Measurements from ENCODE around the gene GCG.

Gene GCG

DNA sequence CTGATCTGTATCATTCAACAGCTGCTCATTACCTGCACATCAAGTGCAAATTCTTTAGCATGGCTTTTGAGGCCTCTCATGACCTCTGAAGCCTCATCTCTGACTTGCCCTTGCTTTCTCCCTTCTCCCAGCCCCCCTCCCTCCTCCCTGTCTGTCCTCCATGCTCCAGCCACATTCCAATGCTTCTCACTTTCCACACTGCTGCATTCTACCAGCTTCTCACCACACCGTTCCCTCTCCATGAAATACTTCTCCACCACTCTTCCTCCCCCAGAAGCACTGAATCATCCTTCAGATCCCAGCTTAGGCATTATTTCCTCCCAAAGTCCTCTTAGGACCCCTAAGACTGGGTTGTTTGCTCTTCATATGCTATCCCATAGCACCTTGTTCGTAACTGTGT lies 26.9 kb downstream of the GCG start:
- ChIA-PET CTCF (interaction anchor here (0.7 to 3.3 kb wide), 25 partner anchors 8 to 538 kb away, joined by 3 to 39 read pairs (median 4); partner anchors contain the start of gene DPP4), POLR2A (no interaction called here)
- TF ChIP-seq, protein P1, sequence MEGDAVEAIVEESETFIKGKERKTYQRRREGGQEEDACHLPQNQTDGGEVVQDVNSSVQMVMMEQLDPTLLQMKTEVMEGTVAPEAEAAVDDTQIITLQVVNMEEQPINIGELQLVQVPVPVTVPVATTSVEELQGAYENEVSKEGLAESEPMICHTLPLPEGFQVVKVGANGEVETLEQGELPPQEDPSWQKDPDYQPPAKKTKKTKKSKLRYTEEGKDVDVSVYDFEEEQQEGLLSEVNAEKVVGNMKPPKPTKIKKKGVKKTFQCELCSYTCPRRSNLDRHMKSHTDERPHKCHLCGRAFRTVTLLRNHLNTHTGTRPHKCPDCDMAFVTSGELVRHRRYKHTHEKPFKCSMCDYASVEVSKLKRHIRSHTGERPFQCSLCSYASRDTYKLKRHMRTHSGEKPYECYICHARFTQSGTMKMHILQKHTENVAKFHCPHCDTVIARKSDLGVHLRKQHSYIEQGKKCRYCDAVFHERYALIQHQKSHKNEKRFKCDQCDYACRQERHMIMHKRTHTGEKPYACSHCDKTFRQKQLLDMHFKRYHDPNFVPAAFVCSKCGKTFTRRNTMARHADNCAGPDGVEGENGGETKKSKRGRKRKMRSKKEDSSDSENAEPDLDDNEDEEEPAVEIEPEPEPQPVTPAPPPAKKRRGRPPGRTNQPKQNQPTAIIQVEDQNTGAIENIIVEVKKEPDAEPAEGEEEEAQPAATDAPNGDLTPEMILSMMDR (IDR thresholded peaks at IDR 0.05; ENCODE audit: control extremely low read depth, extremely low read depth, low read depth, missing control alignments) = no peak
- DNase-seq (ENCODE audit: extremely low spot score) = no peak

DNA sequence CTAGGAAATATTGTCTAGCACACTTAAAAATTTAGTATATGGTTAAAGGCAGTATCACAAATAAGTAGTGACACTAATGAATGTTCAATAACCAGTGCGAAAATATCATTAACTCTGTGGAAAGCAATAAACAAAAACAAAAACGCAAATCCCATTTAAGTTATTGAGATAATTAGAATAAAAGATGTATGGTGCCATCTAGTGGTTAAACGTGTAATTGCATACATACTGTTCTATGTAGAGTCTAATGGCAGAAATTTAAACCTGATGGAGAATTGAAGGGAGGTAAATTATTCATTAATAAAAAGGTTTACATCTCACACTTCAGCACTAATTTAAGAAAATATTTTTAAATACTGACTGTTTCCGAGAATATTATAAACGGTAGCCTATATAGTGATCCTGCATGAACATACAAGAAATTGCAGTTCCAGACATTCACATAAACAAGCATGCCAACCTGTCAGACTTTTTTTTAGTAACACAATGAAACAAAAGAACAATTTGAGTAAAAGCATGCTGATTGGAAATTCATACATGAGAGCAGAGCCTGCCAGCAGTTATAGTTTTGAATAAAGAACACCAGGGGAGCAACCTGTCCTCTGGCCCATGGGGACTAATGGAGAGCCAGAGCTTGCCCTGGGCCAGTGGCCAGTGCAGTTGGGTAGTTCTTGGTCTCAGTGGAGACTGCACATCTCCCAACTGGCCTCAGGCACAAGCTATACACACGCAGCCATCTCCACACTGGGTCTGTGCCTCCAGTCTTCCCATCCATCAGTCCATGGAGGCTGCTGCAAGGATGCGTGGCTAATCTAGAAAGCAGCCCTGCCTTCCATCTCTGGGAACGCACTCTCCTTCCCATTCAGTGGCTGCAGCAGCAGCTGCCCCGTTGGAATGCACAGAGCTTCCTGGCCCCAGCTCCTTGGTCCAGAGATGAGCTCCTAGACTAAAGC lies 28.0 kb downstream of the GCG start:
- TF ChIP-seq, protein P1 (IDR thresholded peaks at IDR 0.05; ENCODE audit: control extremely low read depth, extremely low read depth, low read depth, missing control alignments) = peak; percentile 72
- POLR2A ChIA-PET = no interaction called here
- CTCF ChIA-PET = interaction anchor here (0.7 to 3.3 kb wide), 23 partner anchors 9 to 537 kb away, joined by 3 to 39 read pairs (median 4); partner anchors contain the start of gene DPP4
- peak; percentile 47 for DNase-seq (ENCODE audit: extremely low spot score)

DNA sequence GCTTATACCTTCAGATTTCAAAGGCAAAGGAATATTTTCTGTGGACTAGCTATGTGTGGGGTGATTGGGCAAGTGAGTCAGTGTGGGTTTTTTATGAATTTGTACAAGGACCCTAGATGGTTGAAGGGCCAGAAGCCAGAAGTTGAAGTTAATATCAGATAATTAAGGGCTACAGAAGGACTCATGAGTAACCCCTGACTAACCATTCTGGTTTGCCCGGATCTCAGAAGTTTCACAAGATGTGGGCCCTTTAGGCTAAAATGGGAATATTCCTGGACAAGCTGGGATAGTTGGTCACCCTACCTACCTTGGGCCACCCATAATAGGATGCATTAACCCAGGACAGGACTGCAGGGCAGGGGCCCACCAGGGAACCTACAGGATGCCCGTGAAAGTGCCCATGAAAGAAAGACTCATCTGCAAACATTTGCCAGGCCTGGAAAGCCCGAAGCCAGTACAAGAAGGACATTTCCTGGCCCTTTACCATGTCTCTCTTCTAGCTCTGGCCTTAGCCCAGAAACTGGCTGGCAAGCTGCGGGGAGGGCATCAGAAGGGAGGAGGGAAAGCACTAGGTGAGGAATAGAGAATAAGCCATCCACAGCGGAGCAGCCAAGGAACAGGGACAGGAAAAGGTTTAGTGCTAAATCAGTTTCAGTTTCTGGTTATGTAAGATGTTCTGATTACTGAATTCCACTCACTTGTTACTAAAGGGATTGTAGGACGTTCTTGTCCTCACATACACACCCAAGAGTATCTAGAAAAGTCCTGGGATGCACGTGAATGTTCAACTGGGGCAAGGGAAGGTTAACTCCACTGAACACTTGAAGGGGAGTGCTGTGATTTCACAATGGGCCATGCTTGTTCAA lies 33.6 kb downstream of the GCG start:
- ChIA-PET POLR2A (no interaction called here), CTCF (interaction anchor here (0.8 to 2.5 kb wide), 6 partner anchors 9 to 531 kb away, joined by 3 to 7 read pairs (median 4); no protein-coding TSS in a partner anchor)
- TF ChIP-seq, protein P1 (IDR thresholded peaks at IDR 0.05; ENCODE audit: control extremely low read depth, extremely low read depth, low read depth, missing control alignments) = no peak
- DNase-seq (ENCODE audit: extremely low spot score) = no peak

DNA sequence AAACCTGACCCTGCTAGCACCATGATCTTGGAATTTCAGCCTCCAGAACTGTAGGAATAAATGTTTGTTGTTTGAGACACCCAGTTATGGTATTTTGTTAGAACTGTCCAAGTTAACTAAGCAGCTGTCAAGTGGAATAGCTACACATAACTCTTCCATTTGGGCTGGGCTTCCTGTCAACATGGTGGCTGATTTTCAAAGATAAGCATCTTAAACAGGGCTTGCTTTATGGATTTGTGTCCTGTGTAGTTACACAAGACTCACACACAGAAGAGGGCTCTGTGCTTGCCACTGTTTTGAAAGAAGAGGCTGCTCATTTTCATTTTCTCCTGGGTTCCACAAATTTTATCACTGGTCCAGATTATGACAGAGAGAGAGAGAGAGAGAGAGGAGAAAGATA lies 35.7 kb downstream of the GCG start:
- no peak for DNase-seq (ENCODE audit: extremely low spot score)
- CTCF ChIA-PET = interaction anchor here (1.1 to 1.6 kb wide), 3 partner anchors 9 to 37 kb away, joined by 3 to 9 read pairs (median 4); no protein-coding TSS in a partner anchor
- TF ChIP-seq, protein P1 (IDR thresholded peaks at IDR 0.05; ENCODE audit: control extremely low read depth, extremely low read depth, low read depth, missing control alignments) = no peak
- POLR2A ChIA-PET = no interaction called here

DNA sequence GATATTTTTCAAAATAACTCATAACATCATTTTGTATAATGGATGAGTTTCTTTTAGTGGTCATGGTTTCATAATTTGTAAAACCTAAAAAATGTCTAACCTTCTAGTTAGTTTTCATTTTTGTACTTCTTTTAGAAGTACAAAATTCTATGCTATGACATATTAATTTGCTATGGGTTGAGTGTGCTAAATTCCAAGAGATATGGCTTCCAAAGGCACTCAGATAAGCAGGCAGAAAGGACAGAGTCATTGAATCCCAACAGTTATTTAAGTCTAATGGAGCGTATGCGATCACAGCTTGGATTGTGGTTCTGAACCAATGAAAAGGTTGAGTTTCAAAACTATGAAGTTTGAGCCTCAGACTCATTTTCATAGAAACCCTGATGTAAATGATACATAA lies 37.0 kb downstream of the GCG start:
- no peak for DNase-seq (ENCODE audit: extremely low spot score)
- CTCF ChIA-PET = no interaction called here
- TF ChIP-seq, protein P1 (IDR thresholded peaks at IDR 0.05; ENCODE audit: control extremely low read depth, extremely low read depth, low read depth, missing control alignments) = no peak
- POLR2A ChIA-PET = no interaction called here

DNA sequence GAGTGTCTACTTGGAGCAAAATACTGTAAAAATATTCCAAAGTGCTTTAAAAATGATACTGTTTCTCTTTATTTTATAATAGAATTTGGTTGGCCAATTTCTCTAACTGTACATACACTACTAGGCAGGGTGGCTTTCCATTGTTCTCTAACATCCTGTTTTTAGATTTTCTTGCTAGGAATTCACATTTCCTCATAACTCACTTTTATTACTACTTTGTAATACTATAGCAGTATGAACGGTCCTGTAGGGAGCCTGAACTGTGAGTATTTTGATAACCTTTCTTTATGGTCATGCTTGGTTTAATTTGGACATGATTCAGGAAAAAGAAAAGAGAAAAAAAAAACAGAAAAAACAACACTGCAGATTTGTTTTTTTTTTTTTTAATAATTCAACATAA lies 37.8 kb downstream of the GCG start:
- DNase-seq (ENCODE audit: extremely low spot score) = no peak
- TF ChIP-seq, protein P1 (IDR thresholded peaks at IDR 0.05; ENCODE audit: control extremely low read depth, extremely low read depth, low read depth, missing control alignments) = no peak
- ChIA-PET POLR2A (no interaction called here), CTCF (interaction anchor here (1.6 kb wide), 1 partner anchor 10 kb away, joined by 4 read pairs; no protein-coding TSS in a partner anchor)

Data from GM10248 (cell line).